IMR-90 (cell line): Measurements from ENCODE around the gene UXS1.

Source experiments
- BHLHE40 ChIP-seq: fragments of 150-350 bp; IDR thresholded peaks from 2 replicates; pipeline ENCODE4 v1.6.1; 2016; ENCODE audit warnings: mild to moderate bottlenecking, low read depth, low read length
- CEBPB ChIP-seq: IDR thresholded peaks from 2 replicates; pipeline ENCODE4 v1.6.1; 2012; ENCODE audit warnings: low read depth, low read length, improper control_type of control experiment
- CHD1 ChIP-seq: IDR thresholded peaks from 2 replicates; pipeline ENCODE4 v1.6.1; 2012; ENCODE audit warnings: low read depth, low read length, improper control_type of control experiment
- ELK1 ChIP-seq: fragments of 150-350 bp; IDR thresholded peaks from 2 replicates; pipeline ENCODE4 v1.6.1; 2016; ENCODE audit warnings: low read depth, mild to moderate bottlenecking, low read length, moderate library complexity, borderline replicate concordance
- FOS ChIP-seq: fragments of 150-350 bp; IDR thresholded peaks from 2 replicates; pipeline ENCODE4 v1.6.1; 2016; ENCODE audit warnings: low read depth, low read length
- MXI1 ChIP-seq: IDR thresholded peaks from 2 replicates; pipeline ENCODE4 v1.6.1; 2012; ENCODE audit warnings: low read depth, mild to moderate bottlenecking, low read length, moderate library complexity, borderline replicate concordance
- POLR2A ChIP-seq: IDR thresholded peaks from 2 replicates; pipeline ENCODE4 v1.6.1; 2012; ENCODE audit warnings: mild to moderate bottlenecking, low read depth, low read length
- RAD21 ChIP-seq: IDR thresholded peaks from 2 replicates; pipeline ENCODE4 v1.6.1; 2012; ENCODE audit warnings: low read length, improper control_type of control experiment
- RCOR1 ChIP-seq: IDR thresholded peaks from 2 replicates; pipeline ENCODE4 v1.6.1; 2012; ENCODE audit warnings: mild to moderate bottlenecking, low read length, improper control_type of control experiment; ENCODE audit not compliant: insufficient replicate concordance
- RFX5 ChIP-seq: IDR thresholded peaks from 2 replicates; pipeline ENCODE4 v1.8.0; 2012; ENCODE audit warnings: low read depth, mild to moderate bottlenecking, low read length, moderate library complexity
- SMC3 ChIP-seq: fragments of 150-350 bp; IDR thresholded peaks from 2 replicates; pipeline ENCODE4 v1.6.1; 2016; ENCODE audit warnings: low read depth, mild to moderate bottlenecking, antibody characterized with exemption, low read length, moderate library complexity
- USF2 ChIP-seq: fragments of 150-350 bp; IDR thresholded peaks from 2 replicates; pipeline ENCODE4 v1.6.1; 2017; ENCODE audit warnings: mild to moderate bottlenecking, antibody characterized with exemption, low read length, low read depth
- TF ChIP-seq, protein P1 (sequence below): conservative IDR thresholded peaks from 2 replicates; pipeline ENCODE4 v1.5.1; 2012; ENCODE audit warnings: mild to moderate bottlenecking, low read depth, low read length, improper control_type of control experiment

DNA sequence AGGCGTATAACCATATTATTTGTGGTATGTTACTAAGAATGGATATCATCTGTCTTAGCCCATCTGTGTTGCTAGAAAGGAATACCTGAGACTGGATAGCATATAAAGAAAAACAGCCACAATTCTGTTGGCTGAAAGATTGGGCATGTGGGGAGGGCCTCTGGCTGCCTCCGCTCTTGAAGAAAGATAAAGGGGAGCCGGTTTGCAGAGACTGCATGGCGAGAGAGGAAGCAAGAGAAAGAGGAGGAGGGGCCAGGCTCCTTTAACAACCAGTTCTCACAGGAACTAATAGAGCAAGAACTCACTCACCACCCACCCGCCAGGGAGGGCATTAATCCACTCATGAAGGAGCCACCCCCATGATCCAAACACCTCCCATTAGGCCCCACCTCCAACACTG is 29.2 kb upstream of the UXS1 start:
- TF ChIP-seq, protein P1, sequence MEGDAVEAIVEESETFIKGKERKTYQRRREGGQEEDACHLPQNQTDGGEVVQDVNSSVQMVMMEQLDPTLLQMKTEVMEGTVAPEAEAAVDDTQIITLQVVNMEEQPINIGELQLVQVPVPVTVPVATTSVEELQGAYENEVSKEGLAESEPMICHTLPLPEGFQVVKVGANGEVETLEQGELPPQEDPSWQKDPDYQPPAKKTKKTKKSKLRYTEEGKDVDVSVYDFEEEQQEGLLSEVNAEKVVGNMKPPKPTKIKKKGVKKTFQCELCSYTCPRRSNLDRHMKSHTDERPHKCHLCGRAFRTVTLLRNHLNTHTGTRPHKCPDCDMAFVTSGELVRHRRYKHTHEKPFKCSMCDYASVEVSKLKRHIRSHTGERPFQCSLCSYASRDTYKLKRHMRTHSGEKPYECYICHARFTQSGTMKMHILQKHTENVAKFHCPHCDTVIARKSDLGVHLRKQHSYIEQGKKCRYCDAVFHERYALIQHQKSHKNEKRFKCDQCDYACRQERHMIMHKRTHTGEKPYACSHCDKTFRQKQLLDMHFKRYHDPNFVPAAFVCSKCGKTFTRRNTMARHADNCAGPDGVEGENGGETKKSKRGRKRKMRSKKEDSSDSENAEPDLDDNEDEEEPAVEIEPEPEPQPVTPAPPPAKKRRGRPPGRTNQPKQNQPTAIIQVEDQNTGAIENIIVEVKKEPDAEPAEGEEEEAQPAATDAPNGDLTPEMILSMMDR, result no peak
- no peak for TF ChIP-seq POLR2A
- no peak for TF ChIP-seq RCOR1
- TF ChIP-seq USF2, result no peak
- no peak for TF ChIP-seq FOS
- TF ChIP-seq RAD21, result no peak
- no peak for TF ChIP-seq CEBPB
- no peak for TF ChIP-seq RFX5
- no peak for TF ChIP-seq SMC3
- no peak for TF ChIP-seq MXI1
- no peak for TF ChIP-seq ELK1
- no peak for TF ChIP-seq BHLHE40
- no peak for TF ChIP-seq CHD1
